ENCODE results near the gene ATP6V1B1. TPM values are rescaled to one million over a fixed set of nuclear protein-coding genes. Genes with fewer than 3 reads are reported as not detected.

Gene ATP6V1B1
- total and polyA plus RNA-seq, 2 experiments from 2014 or later, result not detected

- TF ChIP-seq CTCF (conservative IDR thresholded peaks at IDR 0.05; ENCODE audit: low read depth in 2 of 2) (peak in 1 of 2 experiments; percentile 25; a peak in 1 of 4 replicates), EZH2phosphoT487 (IDR thresholded peaks at IDR 0.05; ENCODE audit: unreplicated experiment) (no peak)
Measured at GRCh38 chr2:70960833-70961647, 25.3 kb downstream of the ATP6V1B1 start (continued).

- no peak overlapping the region for H2AFZ ChIP-seq
- peaks cover 46% of the 10 kb centered on the region for H3K27me3 ChIP-seq (ENCODE audit: insufficient read depth)
- no peak for TF ChIP-seq JUNB (IDR thresholded peaks at IDR 0.05; ENCODE audit: unreplicated experiment)
- no peak for TF ChIP-seq NANOG (IDR thresholded peaks at IDR 0.05; ENCODE audit: borderline replicate concordance)
- Mint-ChIP-seq H3K27me3 (ENCODE audit: insufficient read depth, low read depth, poor library complexity) (peaks cover 62% of the 10 kb centered on the region), H3K4me1 (peaks cover 4% of the 10 kb centered on the region), H3K36me3 (ENCODE audit: low read depth) (no peaks in the 10 kb centered on the region), H3K9me3 (no peaks in the 10 kb centered on the region), H3K27ac (no peak overlapping the region), H3K4me3 (no peak overlapping the region)
- no peaks in the 10 kb centered on the region for H3K79me2 ChIP-seq (replicated peaks; ENCODE audit: insufficient read depth)
- no peak overlapping the region for H3K4me3 ChIP-seq
- H3F3A ChIP-seq (replicated peaks; ENCODE audit: low read depth), result no peaks in the 10 kb centered on the region
- no peak overlapping the region for H3K27ac ChIP-seq (ENCODE audit: low read depth)
- no peaks in the 10 kb centered on the region for H3K36me3 ChIP-seq (ENCODE audit: insufficient read depth)
- H3K4me2 ChIP-seq, result no peak overlapping the region
- H3K4me1 ChIP-seq (ENCODE audit: insufficient read depth), result peaks cover 4% of the 10 kb centered on the region; the same call in 1 of the 2 replicates
- DNase-seq (ENCODE audit: low spot score) (no peak), ATAC-seq (no peak)
- no peaks in the 10 kb centered on the region for H4K20me1 ChIP-seq (replicated peaks; ENCODE audit: insufficient read depth)
- H3K9me2 ChIP-seq (ENCODE audit: insufficient read depth), result no peaks in the 10 kb centered on the region
Measured at GRCh38 chr2:70961648-70961994, 25.9 kb downstream of the ATP6V1B1 start.

DNA sequence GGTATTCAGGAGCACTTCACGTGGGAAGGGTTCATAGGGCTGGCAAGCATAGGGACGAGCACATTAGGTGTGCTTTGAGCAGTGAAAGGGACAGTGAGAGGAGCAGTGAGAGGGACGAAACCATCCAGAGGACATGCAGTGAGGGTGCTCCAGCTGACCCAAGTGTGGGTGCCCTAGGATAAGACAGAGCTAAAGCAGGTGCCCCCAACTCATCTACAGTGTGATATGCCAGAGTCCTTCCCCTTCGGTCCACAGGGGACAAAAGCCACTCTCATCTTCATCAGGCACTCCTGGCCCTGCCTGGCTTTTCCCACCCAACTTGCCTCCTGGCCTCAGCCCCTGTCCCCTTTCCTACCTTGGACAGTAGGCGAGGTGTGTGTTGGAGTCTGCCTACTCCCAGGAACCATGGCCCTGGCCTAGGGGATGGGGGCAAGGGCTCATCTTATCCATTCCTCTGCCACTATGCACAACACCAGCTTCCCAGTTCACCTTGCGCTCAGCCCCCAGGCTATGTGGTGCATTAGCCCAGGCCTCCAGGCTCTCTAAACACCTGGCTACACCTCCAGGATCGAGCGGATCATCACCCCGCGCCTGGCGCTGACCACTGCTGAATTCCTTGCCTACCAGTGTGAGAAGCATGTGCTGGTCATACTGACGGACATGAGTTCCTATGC lies 26.6 kb downstream of the ATP6V1B1 start:
- no peak overlapping the region for H3K4me2 ChIP-seq
- Mint-ChIP-seq H3K36me3 (ENCODE audit: low read depth) (no peaks in the 10 kb centered on the region), H3K9me3 (no peaks in the 10 kb centered on the region), H3K4me3 (no peak overlapping the region), H3K27ac (no peak overlapping the region), H3K4me1 (peaks cover 4% of the 10 kb centered on the region), H3K27me3 (ENCODE audit: insufficient read depth, low read depth, poor library complexity) (peaks cover 62% of the 10 kb centered on the region)
- H3K4me1 ChIP-seq (ENCODE audit: insufficient read depth), result peaks cover 4% of the 10 kb centered on the region; the same call in 1 of the 2 replicates
- H3K4me3 ChIP-seq, result no peak overlapping the region
- no peak overlapping the region for H3K27ac ChIP-seq (ENCODE audit: low read depth)
- peaks cover 54% of the 10 kb centered on the region for H3K27me3 ChIP-seq (ENCODE audit: insufficient read depth)
- H2AFZ ChIP-seq, result no peak overlapping the region
- H3K9me2 ChIP-seq (ENCODE audit: insufficient read depth), result no peaks in the 10 kb centered on the region
- no peaks in the 10 kb centered on the region for H4K20me1 ChIP-seq (replicated peaks; ENCODE audit: insufficient read depth)
- no peak for ATAC-seq
- TF ChIP-seq JUNB (IDR thresholded peaks at IDR 0.05; ENCODE audit: unreplicated experiment) (no peak), ZNF114 (CRISPR knock-in tag; IDR thresholded peaks at IDR 0.05) (no peak), EZH2 (IDR thresholded peaks at IDR 0.05; ENCODE audit: low read depth, unreplicated experiment) (no peak), POLR2AphosphoS5 (IDR thresholded peaks at IDR 0.05; ENCODE audit: low read depth) (no peak), NANOG (IDR thresholded peaks at IDR 0.05; ENCODE audit: borderline replicate concordance) (no peak)
- TF ChIP-seq, protein P1, sequence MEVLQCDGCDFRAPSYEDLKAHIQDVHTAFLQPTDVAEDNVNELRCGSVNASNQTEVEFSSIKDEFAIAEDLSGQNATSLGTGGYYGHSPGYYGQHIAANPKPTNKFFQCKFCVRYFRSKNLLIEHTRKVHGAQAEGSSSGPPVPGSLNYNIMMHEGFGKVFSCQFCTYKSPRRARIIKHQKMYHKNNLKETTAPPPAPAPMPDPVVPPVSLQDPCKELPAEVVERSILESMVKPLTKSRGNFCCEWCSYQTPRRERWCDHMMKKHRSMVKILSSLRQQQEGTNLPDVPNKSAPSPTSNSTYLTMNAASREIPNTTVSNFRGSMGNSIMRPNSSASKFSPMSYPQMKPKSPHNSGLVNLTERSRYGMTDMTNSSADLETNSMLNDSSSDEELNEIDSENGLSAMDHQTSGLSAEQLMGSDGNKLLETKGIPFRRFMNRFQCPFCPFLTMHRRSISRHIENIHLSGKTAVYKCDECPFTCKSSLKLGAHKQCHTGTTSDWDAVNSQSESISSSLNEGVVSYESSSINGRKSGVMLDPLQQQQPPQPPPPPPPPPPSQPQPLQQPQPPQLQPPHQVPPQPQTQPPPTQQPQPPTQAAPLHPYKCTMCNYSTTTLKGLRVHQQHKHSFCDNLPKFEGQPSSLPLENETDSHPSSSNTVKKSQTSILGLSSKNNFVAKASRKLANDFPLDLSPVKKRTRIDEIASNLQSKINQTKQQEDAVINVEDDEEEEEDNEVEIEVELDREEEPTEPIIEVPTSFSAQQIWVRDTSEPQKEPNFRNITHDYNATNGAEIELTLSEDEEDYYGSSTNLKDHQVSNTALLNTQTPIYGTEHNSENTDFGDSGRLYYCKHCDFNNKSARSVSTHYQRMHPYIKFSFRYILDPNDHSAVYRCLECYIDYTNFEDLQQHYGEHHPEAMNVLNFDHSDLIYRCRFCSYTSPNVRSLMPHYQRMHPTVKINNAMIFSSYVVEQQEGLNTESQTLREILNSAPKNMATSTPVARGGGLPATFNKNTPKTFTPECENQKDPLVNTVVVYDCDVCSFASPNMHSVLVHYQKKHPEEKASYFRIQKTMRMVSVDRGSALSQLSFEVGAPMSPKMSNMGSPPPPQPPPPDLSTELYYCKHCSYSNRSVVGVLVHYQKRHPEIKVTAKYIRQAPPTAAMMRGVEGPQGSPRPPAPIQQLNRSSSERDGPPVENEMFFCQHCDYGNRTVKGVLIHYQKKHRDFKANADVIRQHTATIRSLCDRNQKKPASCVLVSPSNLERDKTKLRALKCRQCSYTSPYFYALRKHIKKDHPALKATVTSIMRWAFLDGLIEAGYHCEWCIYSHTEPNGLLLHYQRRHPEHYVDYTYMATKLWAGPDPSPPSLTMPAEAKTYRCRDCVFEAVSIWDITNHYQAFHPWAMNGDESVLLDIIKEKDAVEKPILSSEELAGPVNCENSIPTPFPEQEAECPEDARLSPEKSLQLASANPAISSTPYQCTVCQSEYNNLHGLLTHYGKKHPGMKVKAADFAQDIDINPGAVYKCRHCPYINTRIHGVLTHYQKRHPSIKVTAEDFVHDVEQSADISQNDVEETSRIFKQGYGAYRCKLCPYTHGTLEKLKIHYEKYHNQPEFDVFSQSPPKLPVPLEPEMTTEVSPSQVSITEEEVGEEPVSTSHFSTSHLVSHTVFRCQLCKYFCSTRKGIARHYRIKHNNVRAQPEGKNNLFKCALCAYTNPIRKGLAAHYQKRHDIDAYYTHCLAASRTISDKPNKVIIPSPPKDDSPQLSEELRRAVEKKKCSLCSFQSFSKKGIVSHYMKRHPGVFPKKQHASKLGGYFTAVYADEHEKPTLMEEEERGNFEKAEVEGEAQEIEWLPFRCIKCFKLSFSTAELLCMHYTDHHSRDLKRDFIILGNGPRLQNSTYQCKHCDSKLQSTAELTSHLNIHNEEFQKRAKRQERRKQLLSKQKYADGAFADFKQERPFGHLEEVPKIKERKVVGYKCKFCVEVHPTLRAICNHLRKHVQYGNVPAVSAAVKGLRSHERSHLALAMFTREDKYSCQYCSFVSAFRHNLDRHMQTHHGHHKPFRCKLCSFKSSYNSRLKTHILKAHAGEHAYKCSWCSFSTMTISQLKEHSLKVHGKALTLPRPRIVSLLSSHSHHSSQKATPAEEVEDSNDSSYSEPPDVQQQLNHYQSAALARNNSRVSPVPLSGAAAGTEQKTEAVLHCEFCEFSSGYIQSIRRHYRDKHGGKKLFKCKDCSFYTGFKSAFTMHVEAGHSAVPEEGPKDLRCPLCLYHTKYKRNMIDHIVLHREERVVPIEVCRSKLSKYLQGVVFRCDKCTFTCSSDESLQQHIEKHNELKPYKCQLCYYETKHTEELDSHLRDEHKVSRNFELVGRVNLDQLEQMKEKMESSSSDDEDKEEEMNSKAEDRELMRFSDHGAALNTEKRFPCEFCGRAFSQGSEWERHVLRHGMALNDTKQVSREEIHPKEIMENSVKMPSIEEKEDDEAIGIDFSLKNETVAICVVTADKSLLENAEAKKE (CRISPR knock-in tag; IDR thresholded peaks at IDR 0.05), result no peak
- no peak for DNase-seq (ENCODE audit: low spot score)
- H3K79me2 ChIP-seq (replicated peaks; ENCODE audit: insufficient read depth), result no peaks in the 10 kb centered on the region
- H3F3A ChIP-seq (replicated peaks; ENCODE audit: low read depth), result no peaks in the 10 kb centered on the region
- H3K36me3 ChIP-seq (ENCODE audit: insufficient read depth), result no peaks in the 10 kb centered on the region
